Common myeloid progenitor, CD34-positive (primary cell): ENCODE data around the gene ACTN2. TPM values are rescaled to one million over a fixed set of nuclear protein-coding genes. Genes with fewer than 3 reads are reported as not detected.

ENCODE experiments used
- CTCF ChIA-PET: fragments of 350-600 bp; sonication (Branson Sonifier 250); formaldehyde crosslinking; loops from one replicate; lab custom pipeline; 2021; ENCODE audit warnings: antibody characterized with exemption; lab: Charles Lee
- POLR2A ChIA-PET: fragments of 350-600 bp; sonication (Branson Sonifier 250); formaldehyde crosslinking; loops from one replicate; lab custom pipeline; 2021; ENCODE audit warnings: antibody characterized with exemption; lab: Charles Lee
- DNase-seq, 3 donors: peaks; one replicate each; pipeline versions ENCODE4 v3.0.0 to v3.0.0-alpha.2; 2013
- H3K27ac ChIP-seq, 2 experiments: 1 replicate in 1 of 2; 2 replicates in 1 of 2; pipeline ENCODE4 v1.7.0; 2013; ENCODE audit warnings: inconsistent platforms in 2 of 2, low read length in 2 of 2, mild to moderate bottlenecking in 2 of 2, low read depth in 1 of 2, moderate library complexity in 1 of 2; ENCODE audit not compliant: severe bottlenecking in 2 of 2, insufficient read depth in 1 of 2, poor library complexity in 1 of 2
- H3K27me3 ChIP-seq, 5 experiments: replicated peaks in 2 of 5; 1 replicate in 3 of 5; 2 replicates in 2 of 5; pipeline versions ENCODE4 v1.6.1 to v1.7.0; 2013; ENCODE audit warnings: low read length in 4 of 5, mild to moderate bottlenecking in 2 of 5, moderate library complexity in 2 of 5, inconsistent platforms in 1 of 5; ENCODE audit not compliant: insufficient read depth in 5 of 5, control insufficient read depth in 4 of 5
- H3K36me3 ChIP-seq, 4 experiments: 1 replicate in 2 of 4; 2 replicates in 2 of 4; pipeline versions ENCODE4 v1.6.1 to v1.7.0; 2013; ENCODE audit warnings: low read length in 3 of 4, control low read depth in 1 of 4, mild to moderate bottlenecking in 1 of 4; ENCODE audit not compliant: control insufficient read depth in 4 of 4, insufficient read depth in 4 of 4
- H3K4me1 ChIP-seq, 4 experiments: 1 replicate in 3 of 4; 2 replicates in 1 of 4; pipeline versions ENCODE4 v1.6.1 to v1.7.1; 2013; ENCODE audit warnings: low read length in 3 of 4, mild to moderate bottlenecking in 3 of 4, control low read depth in 1 of 4, inconsistent platforms in 1 of 4, moderate library complexity in 1 of 4; ENCODE audit not compliant: control insufficient read depth in 4 of 4, insufficient read depth in 4 of 4; ENCODE audit errors: control extremely low read depth in 1 of 4
- H3K4me3 ChIP-seq, 7 experiments: 1 replicate in 4 of 7; 2 replicates in 3 of 7; pipeline versions ENCODE4 v1.5.1 to v1.7.0; 2013; ENCODE audit warnings: mild to moderate bottlenecking in 7 of 7, low read length in 6 of 7, moderate library complexity in 6 of 7, inconsistent platforms in 2 of 7, low read depth in 2 of 7, control low read depth in 1 of 7; ENCODE audit not compliant: insufficient read depth in 4 of 7, control insufficient read depth in 1 of 7; ENCODE audit errors: extremely low read depth in 1 of 7
- H3K9me3 ChIP-seq, 5 experiments: 1 replicate in 4 of 5; 2 replicates in 1 of 5; pipeline versions ENCODE4 v1.6.1 to v1.7.1; 2013; ENCODE audit warnings: low read length in 4 of 5, mild to moderate bottlenecking in 2 of 5, inconsistent platforms in 1 of 5, low read depth in 1 of 5, moderate library complexity in 1 of 5; ENCODE audit not compliant: control insufficient read depth in 4 of 5, insufficient read depth in 2 of 5; ENCODE audit errors: control extremely low read depth in 1 of 5
- WGBS: methylation state at CpG from one replicate; pipeline ENCODE4 v1.1.5; 2013; ENCODE audit not compliant: insufficient coverage; 5-methylcytosine and 5-hydroxymethylcytosine counted together
- polyA plus RNA-seq: library from polyadenylated mRNA; unstranded; fragments of 120-200 nt; gene quantifications from one replicate; pipeline ENCODE4 v1.2.1, GENCODE V29; 2013

ACTN2 gene
- polyA plus RNA-seq, result 0.18 TPM

DNA sequence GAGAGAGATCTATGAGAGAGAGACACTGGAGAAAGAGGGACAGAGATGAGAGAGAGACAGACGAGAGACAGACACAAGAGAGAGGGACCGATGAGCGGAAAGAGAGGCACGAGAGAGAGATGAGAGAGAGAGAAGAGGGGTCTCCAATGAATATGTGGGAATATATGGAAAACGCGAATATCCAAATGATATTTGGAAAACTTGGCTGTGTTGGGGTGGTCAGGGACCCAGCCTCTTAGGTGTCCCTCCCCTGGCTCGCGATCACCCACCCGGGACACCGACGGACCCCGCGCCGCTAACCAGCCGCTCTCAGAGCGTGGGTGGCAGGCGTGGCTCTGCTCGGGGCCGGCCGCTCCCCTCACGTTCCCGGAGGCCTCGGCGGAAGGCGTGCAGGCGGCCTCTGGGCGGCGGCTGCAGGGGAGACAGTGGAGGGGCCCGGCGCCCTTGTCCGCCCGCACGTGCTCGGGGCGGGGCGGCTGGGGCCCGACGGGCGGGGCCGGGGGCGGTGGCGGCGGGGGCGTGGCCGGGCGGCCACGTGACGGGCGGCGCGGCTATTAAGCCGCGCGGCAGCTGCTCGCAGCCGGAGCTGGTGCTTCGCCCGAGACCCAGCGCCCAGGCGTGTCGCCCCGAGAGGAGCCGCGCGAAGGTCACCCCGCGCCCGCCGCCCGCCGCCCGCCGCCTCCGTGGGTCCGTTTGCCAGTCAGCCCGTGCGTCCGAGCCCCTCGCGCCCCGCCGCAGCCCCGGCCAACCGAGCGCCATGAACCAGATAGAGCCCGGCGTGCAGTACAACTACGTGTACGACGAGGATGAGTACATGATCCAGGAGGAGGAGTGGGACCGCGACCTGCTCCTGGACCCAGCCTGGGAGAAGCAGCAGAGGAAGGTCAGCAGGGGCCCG lies at the start of gene ACTN2:
TSS of gene ACTN2 (plus strand) at position 583 of the 898 bp plus-strand sequence. CDS start at position 758, 175 bp downstream.
- 8% methylated on average over 73 of the region's 93 CpGs for WGBS
- DNase-seq, result peak; percentile 54 to 78 (median 65)
- no peak within 1 kb of the TSS for H3K27ac ChIP-seq

DNA sequence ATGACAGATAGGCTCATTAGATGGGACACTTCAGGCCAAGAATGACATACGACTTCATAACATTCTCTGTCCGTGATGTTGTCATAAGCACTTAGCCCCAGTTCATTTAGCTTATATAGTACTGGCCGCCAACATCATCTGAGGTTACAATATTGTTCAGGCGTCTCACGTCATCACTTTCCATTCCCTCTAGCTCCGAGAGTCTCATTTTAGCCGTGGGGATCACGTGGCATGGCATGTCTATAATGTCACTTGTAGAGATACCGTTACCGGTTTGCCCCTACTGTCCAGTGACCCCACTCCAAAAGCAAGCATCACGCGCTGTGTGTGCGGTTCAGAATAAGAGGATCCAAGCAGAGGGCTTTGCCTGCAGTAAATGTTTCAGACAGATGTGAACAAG lies 47.4 kb upstream of the ACTN2 start:
- no peak for DNase-seq
- no peaks in the 10 kb centered on the region for H3K9me3 ChIP-seq
- peaks cover 0 to 2% (median 0%) of the 10 kb centered on the region in 5 experiments for H3K27me3 ChIP-seq
- POLR2A ChIA-PET, result no interaction called here
- 89% methylated on average over 13 of the region's 13 CpGs for WGBS
- H3K4me3 ChIP-seq, result no peak overlapping the region
- CTCF ChIA-PET, result interaction anchor here (1.9 kb wide), 1 partner anchor 13 kb away, joined by 5 read pairs; no protein-coding TSS in a partner anchor
- no peaks in the 10 kb centered on the region for H3K4me1 ChIP-seq
- no peak overlapping the region for H3K27ac ChIP-seq
- no peaks in the 10 kb centered on the region for H3K36me3 ChIP-seq

More for the DNA sequence above, at the start of gene ACTN2:
- ChIA-PET CTCF (no interaction called here), POLR2A (no interaction called here)
- Histone ChIP-seq H3K36me3 (no peaks in the 10 kb centered on the region), H3K27me3 (peaks cover 14 to 62% (median 28%) of the 10 kb centered on the region in 5 experiments), H3K4me3 (peak within 1 kb of the TSS in 4 of 7 experiments; percentile 39 to 69 (median 60)), H3K9me3 (peaks cover 0 to 6% (median 0%) of the 10 kb centered on the region in 5 experiments), H3K4me1 (peaks cover 0 to 12% (median 7%) of the 10 kb centered on the region in 4 experiments)

DNA sequence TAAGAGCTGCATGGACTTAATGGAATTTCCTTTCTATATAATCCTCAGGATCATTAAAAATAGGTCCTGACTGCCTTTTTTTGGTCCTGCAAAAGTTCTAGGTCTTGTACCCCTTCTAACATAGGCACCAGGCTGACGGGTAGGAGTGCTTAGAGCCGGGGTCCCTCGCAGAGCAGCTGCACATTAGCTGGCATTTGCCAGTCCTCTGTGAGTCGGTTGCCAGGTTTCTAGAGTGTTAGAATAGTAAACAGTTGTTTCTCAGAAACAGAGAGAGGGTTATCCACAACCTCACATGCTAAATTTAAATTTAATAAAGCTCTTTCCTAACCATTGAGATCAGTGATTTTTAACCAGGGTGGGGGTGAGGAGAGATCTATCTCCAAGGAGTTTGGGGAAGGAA lies 46.6 kb upstream of the ACTN2 start:
- WGBS, result 100% methylated on average over 1 of the region's 4 CpGs
- no peaks in the 10 kb centered on the region for H3K9me3 ChIP-seq
- CTCF ChIA-PET, result no interaction called here
- no peak overlapping the region for H3K4me3 ChIP-seq
- POLR2A ChIA-PET, result no interaction called here
- no peaks in the 10 kb centered on the region for H3K4me1 ChIP-seq
- no peak for DNase-seq
- H3K27ac ChIP-seq, result no peak overlapping the region
- H3K36me3 ChIP-seq, result no peaks in the 10 kb centered on the region
- H3K27me3 ChIP-seq, result peaks cover 0 to 2% (median 0%) of the 10 kb centered on the region in 5 experiments

- Histone ChIP-seq H3K4me1 (no peaks in the 10 kb centered on the region), H3K9me3 (no peaks in the 10 kb centered on the region), H3K4me3 (no peak overlapping the region), H3K27me3 (peaks cover 0 to 3% (median 0%) of the 10 kb centered on the region in 5 experiments), H3K36me3 (no peaks in the 10 kb centered on the region), H3K27ac (no peak overlapping the region)
- CTCF ChIA-PET, result no interaction called here
- POLR2A ChIA-PET, result no interaction called here
- DNase-seq, result no peak
- WGBS, result 97% methylated on average over 3 of the region's 4 CpGs
Observed at GRCh38 chr1:236642763-236643162, 43.5 kb upstream of the ACTN2 start.

GRCh38 chr1:236645016-236645680 lies 41.2 kb upstream of the ACTN2 start:
- no peak overlapping the region for H3K4me3 ChIP-seq
- no peak overlapping the region for H3K27ac ChIP-seq
- WGBS, result 100% methylated on average over 3 of the region's 5 CpGs
- no peak for DNase-seq
- H3K9me3 ChIP-seq, result no peaks in the 10 kb centered on the region
- H3K36me3 ChIP-seq, result no peaks in the 10 kb centered on the region
- H3K27me3 ChIP-seq, result peaks cover 0 to 3% (median 0%) of the 10 kb centered on the region in 5 experiments
- ChIA-PET POLR2A (no interaction called here), CTCF (no interaction called here)
- no peaks in the 10 kb centered on the region for H3K4me1 ChIP-seq

DNA sequence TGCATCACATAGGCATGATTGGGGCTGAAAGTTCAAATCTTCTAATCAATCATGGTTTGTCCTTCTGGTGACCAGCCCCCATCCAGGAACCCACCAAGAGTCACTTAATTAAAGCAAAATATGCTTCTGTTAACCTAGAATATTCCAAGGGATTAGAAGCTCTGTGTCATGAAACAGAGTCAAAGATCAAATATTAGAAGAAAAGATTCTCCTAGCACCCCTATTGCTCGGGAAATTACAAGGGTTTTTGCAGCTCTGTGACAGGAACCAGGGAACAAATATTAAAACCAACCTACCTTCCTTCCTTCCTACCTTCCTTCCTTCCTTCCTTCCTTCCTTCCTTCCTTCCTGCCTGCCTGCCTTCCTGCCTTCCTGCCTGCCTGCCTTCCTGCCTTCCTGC lies 31.8 kb upstream of the ACTN2 start:
- Histone ChIP-seq H3K27me3 (peaks cover 0 to 4% (median 1%) of the 10 kb centered on the region in 5 experiments), H3K4me1 (no peaks in the 10 kb centered on the region), H3K27ac (no peak overlapping the region), H3K4me3 (no peak overlapping the region), H3K9me3 (no peaks in the 10 kb centered on the region), H3K36me3 (no peaks in the 10 kb centered on the region)
- no peak for DNase-seq
- ChIA-PET CTCF (no interaction called here), POLR2A (no interaction called here)
- no CpG with 5 or more reads among the region's 1 CpG for WGBS

GRCh38 chr1:236654957-236655356 lies 31.3 kb upstream of the ACTN2 start:
- CTCF ChIA-PET, result no interaction called here
- peaks cover 0 to 4% (median 1%) of the 10 kb centered on the region in 5 experiments for H3K27me3 ChIP-seq
- whole genome bisulfite sequencing, result 80% methylated on average over 1 of the region's 5 CpGs
- no peak overlapping the region for H3K27ac ChIP-seq
- H3K9me3 ChIP-seq, result no peaks in the 10 kb centered on the region
- no peaks in the 10 kb centered on the region for H3K36me3 ChIP-seq
- POLR2A ChIA-PET, result no interaction called here
- no peaks in the 10 kb centered on the region for H3K4me1 ChIP-seq
- no peak for DNase-seq
- H3K4me3 ChIP-seq, result no peak overlapping the region
